Brain microvascular endothelial cell (primary cell): ENCODE measurements around the gene RNASEH1.

ENCODE experiments used
- DNase-seq: peaks from one replicate; pipeline ENCODE4 v3.0.0-alpha.2; 2020
- H3K27ac ChIP-seq: fragments of 250-450 bp; sonication (Bioruptor Pico); 2 replicates; pipeline ENCODE4 v1.5.1; 2020; ENCODE audit warnings: mild to moderate bottlenecking, moderate library complexity
- H3K27me3 ChIP-seq: fragments of 250-450 bp; sonication (Bioruptor Pico); replicated peaks from 2 replicates; pipeline ENCODE4 v1.5.1; 2020; ENCODE audit warnings: mild to moderate bottlenecking
- H3K36me3 ChIP-seq: fragments of 250-450 bp; sonication (Bioruptor Pico); replicated peaks from 2 replicates; pipeline ENCODE4 v1.5.1; 2020; ENCODE audit warnings: mild to moderate bottlenecking
- H3K4me3 ChIP-seq: 2 replicates; pipeline ENCODE4 v1.5.1; 2011; ENCODE audit warnings: low read depth, mild to moderate bottlenecking, control low read depth, low read length, moderate library complexity
- CTCF ChIP-seq: IDR thresholded peaks from 2 replicates; pipeline ENCODE4 v1.5.1; 2011; ENCODE audit warnings: low read depth, mild to moderate bottlenecking, moderate library complexity, low read length, control low read depth, inconsistent platforms; ENCODE audit errors: missing control alignments
- in situ Hi-C: cut with HindIII; loops from 2 replicates; pipeline ENCODE4 v1.10.0; 2017; ENCODE audit warnings: low sequenced_read_pairs, low pct_ligation_motif_present

The RNASEH1 gene

DNA sequence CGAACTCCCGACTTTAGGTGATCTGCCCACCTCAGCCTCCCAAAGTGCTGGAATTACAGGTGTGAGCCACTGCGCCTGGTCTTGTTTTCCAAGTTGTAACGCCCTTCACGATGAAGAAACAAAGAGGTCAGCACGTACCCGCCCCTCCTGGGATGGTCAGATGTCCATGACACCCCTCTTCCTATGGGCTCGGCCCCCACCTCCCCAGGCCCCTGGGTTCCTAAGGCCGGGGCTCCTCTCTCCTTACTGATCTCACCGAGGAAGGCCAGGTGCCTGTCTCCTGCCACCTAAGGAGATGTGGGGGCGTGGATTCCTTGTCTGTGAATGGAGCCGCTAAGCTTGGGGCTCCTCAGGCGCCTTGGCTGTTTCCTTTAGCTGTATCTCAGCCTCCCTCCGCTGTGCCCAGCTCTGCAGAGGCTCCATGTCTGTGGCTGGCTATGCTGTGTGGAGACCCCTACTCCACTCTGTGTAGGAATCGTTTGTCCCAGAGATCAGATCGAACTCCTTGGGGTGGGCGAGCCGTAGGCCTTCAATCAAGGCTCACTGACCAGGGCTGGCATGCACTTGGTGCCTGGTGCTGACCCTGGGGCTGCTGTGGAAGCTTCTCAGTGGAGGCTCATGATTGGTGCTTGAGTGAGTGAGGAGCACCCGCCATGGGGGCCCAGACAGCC lies 45.5 kb upstream of the RNASEH1 start:
- H3K4me3 ChIP-seq = no peak overlapping the region
- H3K27me3 ChIP-seq = no peaks in the 10 kb centered on the region
- no peak for DNase-seq
- no peak for TF ChIP-seq CTCF
- in situ Hi-C loops = no loop called here
- H3K27ac ChIP-seq = no peak overlapping the region
- H3K36me3 ChIP-seq = no peaks in the 10 kb centered on the region

- no peak for DNase-seq
- no peaks in the 10 kb centered on the region for H3K27me3 ChIP-seq
- H3K36me3 ChIP-seq = no peaks in the 10 kb centered on the region
- H3K27ac ChIP-seq = no peak overlapping the region
- in situ Hi-C loops = no loop called here
- no peak overlapping the region for H3K4me3 ChIP-seq
- TF ChIP-seq CTCF = no peak
These were observed 44.6 kb upstream of the RNASEH1 start for GRCh38 chr2:3602553-3603339.

GRCh38 chr2:3601561-3602271 lies 43.6 kb upstream of the RNASEH1 start:
- in situ Hi-C loops = no loop called here
- TF ChIP-seq CTCF = no peak

GRCh38 chr2:3600256-3600855 lies 42.2 kb upstream of the RNASEH1 start:
- H3K27me3 ChIP-seq = no peaks in the 10 kb centered on the region
- no peaks in the 10 kb centered on the region for H3K36me3 ChIP-seq
- no peak for TF ChIP-seq CTCF
- H3K4me3 ChIP-seq = no peak overlapping the region
- no peak overlapping the region for H3K27ac ChIP-seq
- in situ Hi-C loops = no loop called here
- DNase-seq = no peak

More at GRCh38 chr2:3601561-3602271, 43.6 kb upstream of the RNASEH1 start:
- H3K36me3 ChIP-seq = no peaks in the 10 kb centered on the region
- H3K27ac ChIP-seq = no peak overlapping the region
- no peaks in the 10 kb centered on the region for H3K27me3 ChIP-seq
- H3K4me3 ChIP-seq = no peak overlapping the region
- no peak for DNase-seq

DNA sequence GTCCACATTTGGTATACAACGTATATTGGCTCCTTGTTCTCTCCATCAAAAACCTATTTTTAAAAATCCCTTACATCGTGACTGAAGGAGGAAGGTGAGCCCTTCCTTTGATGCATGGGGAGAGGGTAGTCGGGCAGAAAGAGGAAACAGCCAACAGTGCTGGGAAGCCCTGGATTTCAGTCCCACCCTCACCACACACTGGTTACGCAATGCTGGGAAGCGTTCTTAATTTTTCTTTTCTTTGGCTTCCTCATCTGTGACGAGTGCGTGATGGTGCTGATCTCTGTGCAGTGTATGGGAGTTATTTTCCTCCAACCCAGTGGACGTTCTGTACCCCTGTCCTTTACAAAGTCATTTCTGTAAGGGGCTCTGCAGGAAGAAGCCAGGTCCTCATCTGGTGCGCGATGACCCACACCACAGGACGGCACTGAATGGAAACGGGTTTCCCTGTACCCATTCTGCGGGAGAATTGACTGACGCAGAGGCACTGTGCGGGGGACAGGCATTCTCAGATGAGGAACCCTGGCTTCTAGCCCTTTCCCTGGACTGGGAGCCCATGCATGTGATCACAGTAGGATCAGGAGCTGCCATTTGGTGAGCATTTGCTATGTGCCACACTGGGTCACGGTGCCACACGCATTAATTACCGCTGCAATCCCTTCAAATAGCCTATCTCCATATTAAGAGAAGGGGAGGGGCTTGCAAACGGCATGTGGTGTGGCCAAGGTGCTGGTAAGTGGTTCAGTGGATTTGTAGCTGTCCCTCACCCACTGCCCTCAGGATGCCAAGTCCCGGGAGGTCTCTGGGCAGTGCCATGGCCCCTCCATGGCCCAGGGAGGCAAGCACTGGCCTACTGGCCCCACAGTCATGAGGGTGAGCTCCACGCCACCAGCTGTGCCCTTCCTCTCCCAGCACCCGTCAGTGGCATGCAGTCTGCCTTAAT lies 41.0 kb upstream of the RNASEH1 start:
- in situ Hi-C loops = no loop called here
- TF ChIP-seq CTCF = no peak
- no peak for DNase-seq
- no peak overlapping the region for H3K4me3 ChIP-seq
- H3K27ac ChIP-seq = no peak overlapping the region
- no peaks in the 10 kb centered on the region for H3K36me3 ChIP-seq
- no peaks in the 10 kb centered on the region for H3K27me3 ChIP-seq
